ENCODE data around the gene SPNS3.

DNA sequence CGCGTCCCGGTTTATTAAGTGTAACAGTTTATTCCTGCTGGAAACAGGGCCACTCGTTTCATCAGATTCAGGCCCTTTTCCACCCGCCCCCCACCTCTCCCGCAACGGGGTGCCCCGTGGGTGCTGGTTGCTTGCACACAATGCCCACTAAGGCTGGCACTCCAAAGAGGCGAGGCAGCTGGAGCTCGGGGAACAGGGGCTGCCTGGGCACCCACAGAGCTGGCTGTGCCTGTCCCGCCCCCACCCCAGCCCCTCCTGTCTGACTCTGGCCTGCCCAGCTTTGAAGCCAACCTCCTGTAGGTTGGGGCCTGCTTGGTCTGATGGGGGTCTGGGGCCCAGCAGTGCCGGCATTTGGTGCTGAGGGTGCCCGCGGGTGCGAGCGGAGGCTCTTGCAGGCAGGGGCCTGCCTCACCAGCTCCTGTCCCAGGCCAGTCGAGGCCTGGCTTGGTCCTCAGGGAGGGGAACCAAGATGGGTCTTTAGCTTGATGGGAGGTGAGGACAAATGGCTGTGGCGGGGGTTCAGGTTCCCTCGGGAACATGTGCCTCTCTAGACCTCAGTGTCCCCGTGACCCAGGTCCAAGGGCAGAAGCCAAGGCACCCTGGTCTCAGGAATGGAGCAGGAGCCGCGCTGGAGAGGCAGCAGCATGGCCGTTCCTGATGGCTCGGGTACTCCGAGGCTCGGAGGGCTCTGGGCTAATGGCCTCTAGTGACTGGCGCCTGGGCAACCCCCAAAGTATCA lies 101.4 kb downstream of the SPNS3 start:
- TF ChIP-seq, protein P1, sequence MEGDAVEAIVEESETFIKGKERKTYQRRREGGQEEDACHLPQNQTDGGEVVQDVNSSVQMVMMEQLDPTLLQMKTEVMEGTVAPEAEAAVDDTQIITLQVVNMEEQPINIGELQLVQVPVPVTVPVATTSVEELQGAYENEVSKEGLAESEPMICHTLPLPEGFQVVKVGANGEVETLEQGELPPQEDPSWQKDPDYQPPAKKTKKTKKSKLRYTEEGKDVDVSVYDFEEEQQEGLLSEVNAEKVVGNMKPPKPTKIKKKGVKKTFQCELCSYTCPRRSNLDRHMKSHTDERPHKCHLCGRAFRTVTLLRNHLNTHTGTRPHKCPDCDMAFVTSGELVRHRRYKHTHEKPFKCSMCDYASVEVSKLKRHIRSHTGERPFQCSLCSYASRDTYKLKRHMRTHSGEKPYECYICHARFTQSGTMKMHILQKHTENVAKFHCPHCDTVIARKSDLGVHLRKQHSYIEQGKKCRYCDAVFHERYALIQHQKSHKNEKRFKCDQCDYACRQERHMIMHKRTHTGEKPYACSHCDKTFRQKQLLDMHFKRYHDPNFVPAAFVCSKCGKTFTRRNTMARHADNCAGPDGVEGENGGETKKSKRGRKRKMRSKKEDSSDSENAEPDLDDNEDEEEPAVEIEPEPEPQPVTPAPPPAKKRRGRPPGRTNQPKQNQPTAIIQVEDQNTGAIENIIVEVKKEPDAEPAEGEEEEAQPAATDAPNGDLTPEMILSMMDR (IDR thresholded peaks at IDR 0.05), result no peak
- TF ChIP-seq POLR2AphosphoS5 (IDR thresholded peaks at IDR 0.05), result no peak
- no peak for TF ChIP-seq POLR2A (IDR thresholded peaks at IDR 0.05)
- no peak for TF ChIP-seq EP300 (IDR thresholded peaks at IDR 0.05)
